ENCODE measurements around the gene HMGN1.

HMGN1 gene

GRCh38 chr21:39350094-39351005, 1.5 kb upstream of the HMGN1 start:
- peaks cover 25% of the 10 kb centered on the region for H3K36me3 Mint-ChIP-seq (ENCODE audit: low read depth)
- intact Hi-C loops (cut with micrococcal nuclease) = no loop called here
- no peaks in the 10 kb centered on the region for H3K9me3 Mint-ChIP-seq
- H3K27ac Mint-ChIP-seq = peak overlapping the region; percentile 94
- peaks cover 24% of the 10 kb centered on the region for H3K4me1 Mint-ChIP-seq (ENCODE audit: low read depth)
- no peaks in the 10 kb centered on the region for H3K27me3 Mint-ChIP-seq
- H3K4me3 Mint-ChIP-seq = peak overlapping the region; percentile 96

GRCh38 chr21:39349211-39350093, 564 bp upstream of the HMGN1 start:
- Mint-ChIP-seq H3K36me3 (ENCODE audit: low read depth) (peaks cover 34% of the 10 kb centered on the region), H3K27ac (peak overlapping the region; percentile 94), H3K4me1 (ENCODE audit: low read depth) (peaks cover 30% of the 10 kb centered on the region), H3K9me3 (no peaks in the 10 kb centered on the region), H3K4me3 (peak overlapping the region; percentile 96), H3K27me3 (no peaks in the 10 kb centered on the region)
- intact Hi-C loops (cut with micrococcal nuclease) = loop anchor here (1.0 kb wide), 2 partner anchors 32 to 37 kb away; no protein-coding TSS in a partner anchor

GRCh38 chr21:39348040-39348354, 891 bp downstream of the HMGN1 start:
- peaks cover 30% of the 10 kb centered on the region for H3K4me1 Mint-ChIP-seq (ENCODE audit: low read depth)
- H3K27me3 Mint-ChIP-seq = no peaks in the 10 kb centered on the region
- H3K9me3 Mint-ChIP-seq = no peaks in the 10 kb centered on the region
- intact Hi-C loops (cut with micrococcal nuclease) = no loop called here
- peak overlapping the region; percentile 94 for H3K27ac Mint-ChIP-seq
- H3K36me3 Mint-ChIP-seq (ENCODE audit: low read depth) = peaks cover 45% of the 10 kb centered on the region
- peak overlapping the region; percentile 79 for H3K4me3 Mint-ChIP-seq

GRCh38 chr21:39347537-39347936, 1.4 kb downstream of the HMGN1 start:
- Mint-ChIP-seq H3K36me3 (ENCODE audit: low read depth) (peaks cover 47% of the 10 kb centered on the region), H3K4me1 (ENCODE audit: low read depth) (peaks cover 30% of the 10 kb centered on the region), H3K9me3 (no peaks in the 10 kb centered on the region), H3K27ac (peak overlapping the region; percentile 94), H3K4me3 (peak overlapping the region; percentile 79), H3K27me3 (no peaks in the 10 kb centered on the region)
- intact Hi-C loops (cut with micrococcal nuclease) = no loop called here

DNA sequence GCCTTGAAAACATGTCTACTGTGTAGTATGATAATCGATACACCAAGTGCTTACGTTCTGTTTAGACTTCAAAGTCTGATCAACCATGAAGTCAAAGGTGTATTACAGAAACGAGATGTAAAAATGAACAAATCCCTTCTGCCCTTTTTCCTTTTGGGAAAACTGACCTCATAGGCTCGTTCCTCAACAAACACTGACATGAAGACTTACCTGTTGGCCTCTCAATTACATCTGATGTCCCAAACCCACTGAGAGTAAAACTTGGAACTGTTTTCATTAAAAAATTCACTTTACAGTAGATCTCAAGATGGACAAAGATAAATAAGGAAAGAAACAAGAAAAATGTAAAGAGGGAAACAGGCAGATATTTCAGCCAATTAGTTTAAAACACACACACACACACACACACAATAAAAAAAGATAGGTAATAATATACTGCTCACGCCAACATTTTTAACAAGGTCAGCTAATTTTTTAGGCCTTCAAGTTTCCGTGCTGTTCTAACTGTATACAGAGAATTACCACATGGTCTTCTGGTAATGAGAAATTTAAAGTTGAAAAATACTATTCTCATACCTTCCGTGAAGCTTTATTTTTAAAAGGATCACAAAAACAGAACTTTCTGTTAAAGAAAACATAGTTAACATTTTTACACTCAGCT, 2.1 kb downstream of the HMGN1 start:
- peak overlapping the region; percentile 31 for H3K4me3 Mint-ChIP-seq
- H3K9me3 Mint-ChIP-seq = no peaks in the 10 kb centered on the region
- no peaks in the 10 kb centered on the region for H3K27me3 Mint-ChIP-seq
- intact Hi-C loops (cut with micrococcal nuclease) = loop anchor here (1.0 kb wide), 1 partner anchor 42 kb away; no protein-coding TSS in a partner anchor
- H3K4me1 Mint-ChIP-seq (ENCODE audit: low read depth) = peaks cover 30% of the 10 kb centered on the region
- peaks cover 54% of the 10 kb centered on the region for H3K36me3 Mint-ChIP-seq (ENCODE audit: low read depth)
- H3K27ac Mint-ChIP-seq = no peak overlapping the region

- peaks cover 30% of the 10 kb centered on the region for H3K4me1 Mint-ChIP-seq (ENCODE audit: low read depth)
- H3K36me3 Mint-ChIP-seq (ENCODE audit: low read depth) = peaks cover 60% of the 10 kb centered on the region
- no peak overlapping the region for H3K4me3 Mint-ChIP-seq
- no peak overlapping the region for H3K27ac Mint-ChIP-seq
- no peaks in the 10 kb centered on the region for H3K9me3 Mint-ChIP-seq
- intact Hi-C loops (cut with micrococcal nuclease) = loop anchor here (1.0 kb wide), 1 partner anchor 42 kb away; no protein-coding TSS in a partner anchor
- no peaks in the 10 kb centered on the region for H3K27me3 Mint-ChIP-seq
Observed at GRCh38 chr21:39346206-39346605, 2.7 kb downstream of the HMGN1 start.

DNA sequence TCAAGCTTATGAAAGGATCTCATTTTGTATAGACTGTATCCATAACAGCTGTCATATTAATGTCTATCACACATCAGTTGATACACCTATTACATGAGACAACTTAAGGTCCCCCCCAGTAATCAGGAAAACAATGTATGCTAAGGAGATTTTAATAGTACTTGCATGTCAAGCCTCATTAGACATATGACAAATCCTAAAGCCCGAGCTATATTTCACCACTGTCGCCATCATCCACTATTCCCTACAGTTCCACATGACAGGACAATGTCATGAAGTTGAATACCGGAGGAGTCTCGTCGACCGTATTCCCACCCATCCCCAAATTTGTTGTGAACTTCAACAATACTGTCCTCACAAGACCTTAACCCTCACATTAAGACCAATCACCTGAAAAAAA, 3.4 kb downstream of the HMGN1 start:
- no peak overlapping the region for H3K27ac Mint-ChIP-seq
- H3K9me3 Mint-ChIP-seq = no peaks in the 10 kb centered on the region
- H3K27me3 Mint-ChIP-seq = no peaks in the 10 kb centered on the region
- peaks cover 28% of the 10 kb centered on the region for H3K4me1 Mint-ChIP-seq (ENCODE audit: low read depth)
- H3K4me3 Mint-ChIP-seq = no peak overlapping the region
- H3K36me3 Mint-ChIP-seq (ENCODE audit: low read depth) = peaks cover 61% of the 10 kb centered on the region
- intact Hi-C loops (cut with micrococcal nuclease) = no loop called here

GRCh38 chr21:39344848-39345247, 4.0 kb downstream of the HMGN1 start:
- intact Hi-C loops (cut with micrococcal nuclease) = no loop called here
- Mint-ChIP-seq H3K4me1 (ENCODE audit: low read depth) (peaks cover 23% of the 10 kb centered on the region), H3K4me3 (no peak overlapping the region), H3K9me3 (no peaks in the 10 kb centered on the region), H3K27ac (no peak overlapping the region), H3K27me3 (no peaks in the 10 kb centered on the region), H3K36me3 (ENCODE audit: low read depth) (peaks cover 61% of the 10 kb centered on the region)

DNA sequence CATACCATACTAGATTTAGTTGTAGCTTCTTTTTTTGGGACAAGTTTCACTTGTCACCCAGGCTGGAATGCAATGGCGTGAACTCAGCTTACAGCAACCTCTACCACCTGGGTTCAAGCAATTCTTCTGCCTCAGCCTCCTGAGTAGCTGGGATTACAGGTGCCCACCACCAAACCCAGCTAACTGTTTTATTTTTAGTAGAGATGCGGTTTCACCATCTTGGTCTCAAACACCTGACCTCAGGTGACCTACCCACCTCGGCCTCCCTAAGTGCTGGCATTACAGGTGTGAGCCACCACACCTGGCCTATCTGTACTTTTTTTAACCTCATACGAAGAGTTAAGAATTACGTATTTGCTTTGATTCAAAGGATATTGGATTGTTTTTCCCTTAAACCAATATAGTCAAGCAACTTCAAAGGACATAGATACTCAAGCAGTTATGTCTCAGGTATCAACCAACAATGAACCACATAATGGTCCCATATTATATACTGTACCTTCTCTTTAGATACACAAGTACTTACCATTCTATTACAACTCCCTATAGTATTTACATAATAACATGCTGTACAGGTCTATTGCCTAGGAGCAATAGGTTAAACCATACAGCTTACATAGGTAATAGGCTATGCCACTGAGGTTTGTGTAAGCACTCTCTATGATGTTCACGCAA, 7.5 kb downstream of the HMGN1 start:
- H3K9me3 Mint-ChIP-seq = no peaks in the 10 kb centered on the region
- H3K27me3 Mint-ChIP-seq = no peaks in the 10 kb centered on the region
- H3K4me3 Mint-ChIP-seq = no peak overlapping the region
- H3K27ac Mint-ChIP-seq = no peak overlapping the region
- H3K4me1 Mint-ChIP-seq (ENCODE audit: low read depth) = peaks cover 12% of the 10 kb centered on the region
- peaks cover 42% of the 10 kb centered on the region for H3K36me3 Mint-ChIP-seq (ENCODE audit: low read depth)
- intact Hi-C loops (cut with micrococcal nuclease) = no loop called here

- H3K4me1 Mint-ChIP-seq (ENCODE audit: low read depth) = peaks cover 10% of the 10 kb centered on the region
- H3K4me3 Mint-ChIP-seq = no peak overlapping the region
- intact Hi-C loops (cut with micrococcal nuclease) = no loop called here
- H3K27me3 Mint-ChIP-seq = no peaks in the 10 kb centered on the region
- H3K9me3 Mint-ChIP-seq = no peaks in the 10 kb centered on the region
- peaks cover 39% of the 10 kb centered on the region for H3K36me3 Mint-ChIP-seq (ENCODE audit: low read depth)
- H3K27ac Mint-ChIP-seq = no peak overlapping the region
Observed at GRCh38 chr21:39340687-39341086, 8.2 kb downstream of the HMGN1 start.

DNA sequence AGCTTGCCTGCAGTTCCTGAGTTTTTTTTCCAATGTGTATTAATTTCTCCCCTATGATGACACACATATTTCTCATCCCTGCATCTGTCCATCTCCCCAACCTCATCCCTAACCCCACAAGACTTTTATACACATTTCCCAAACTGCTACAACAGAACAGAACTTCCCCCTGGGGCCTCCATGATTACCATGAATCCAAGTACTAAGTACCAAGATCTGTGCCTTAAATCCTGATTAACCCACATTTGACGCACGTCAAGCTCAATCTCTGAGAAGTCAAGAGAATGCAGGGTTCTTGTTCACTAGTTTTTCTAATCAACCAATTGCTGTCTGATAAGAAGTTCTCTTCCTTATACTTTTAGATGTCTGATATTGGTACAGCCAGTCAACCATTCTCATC, 9.7 kb downstream of the HMGN1 start:
- H3K9me3 Mint-ChIP-seq = no peaks in the 10 kb centered on the region
- intact Hi-C loops (cut with micrococcal nuclease) = no loop called here
- H3K36me3 Mint-ChIP-seq (ENCODE audit: low read depth) = peaks cover 27% of the 10 kb centered on the region
- H3K27me3 Mint-ChIP-seq = no peaks in the 10 kb centered on the region
- no peak overlapping the region for H3K27ac Mint-ChIP-seq
- H3K4me3 Mint-ChIP-seq = no peak overlapping the region
- no peaks in the 10 kb centered on the region for H3K4me1 Mint-ChIP-seq (ENCODE audit: low read depth)

DNA sequence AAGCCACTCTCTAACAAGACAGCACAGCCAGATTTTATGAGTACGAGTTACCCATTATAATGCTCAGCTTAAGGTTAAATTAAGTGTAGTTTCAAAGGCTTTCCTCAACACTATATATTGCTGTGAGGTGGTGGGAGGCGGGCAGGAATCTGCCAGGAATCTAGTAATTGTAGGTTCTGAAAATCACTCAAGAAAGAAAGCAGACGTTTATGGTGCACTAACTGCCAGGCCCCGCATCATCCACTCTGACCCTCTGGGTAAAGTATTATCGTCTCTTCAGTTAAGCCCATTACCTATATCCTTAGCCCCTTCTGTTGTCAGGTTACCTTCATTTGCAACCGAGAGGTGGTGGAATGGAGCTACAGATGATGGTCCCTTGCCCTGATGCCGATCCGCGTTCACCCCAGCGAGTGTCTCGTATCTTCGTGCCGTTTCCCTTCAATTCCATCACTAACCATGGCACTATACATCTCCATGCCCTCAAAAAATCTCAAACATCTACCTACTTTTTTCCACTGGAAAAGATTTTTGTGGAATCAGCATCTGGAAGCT, 12.4 kb downstream of the HMGN1 start:
- Mint-ChIP-seq H3K36me3 (ENCODE audit: low read depth) (peaks cover 4% of the 10 kb centered on the region), H3K27me3 (no peaks in the 10 kb centered on the region), H3K27ac (no peak overlapping the region), H3K4me3 (no peak overlapping the region), H3K9me3 (no peaks in the 10 kb centered on the region), H3K4me1 (ENCODE audit: low read depth) (no peaks in the 10 kb centered on the region)
- intact Hi-C loops (cut with micrococcal nuclease) = no loop called here

DNA sequence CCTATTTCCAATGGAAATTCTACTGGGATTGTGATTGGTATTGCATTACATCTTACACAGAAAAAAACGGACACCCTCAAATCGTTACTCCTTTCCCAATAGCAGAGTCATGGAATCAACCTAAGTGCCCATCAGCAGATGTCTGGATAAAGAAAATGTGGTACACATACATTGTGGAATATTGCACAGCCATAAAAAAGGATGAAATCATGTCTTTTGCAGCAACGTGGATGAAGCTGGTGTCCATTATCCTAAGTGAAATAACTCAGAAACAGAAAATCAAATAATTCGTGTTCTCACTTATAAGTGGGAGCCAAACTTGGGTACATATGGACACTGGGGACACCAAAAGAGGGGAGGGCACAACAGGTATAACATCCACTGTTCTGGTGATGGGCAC, 14.3 kb downstream of the HMGN1 start:
- no peaks in the 10 kb centered on the region for H3K4me1 Mint-ChIP-seq (ENCODE audit: low read depth)
- intact Hi-C loops (cut with micrococcal nuclease) = no loop called here
- H3K9me3 Mint-ChIP-seq = no peaks in the 10 kb centered on the region
- no peaks in the 10 kb centered on the region for H3K36me3 Mint-ChIP-seq (ENCODE audit: low read depth)
- H3K27ac Mint-ChIP-seq = no peak overlapping the region
- H3K27me3 Mint-ChIP-seq = no peaks in the 10 kb centered on the region
- no peak overlapping the region for H3K4me3 Mint-ChIP-seq
